ENCODE data around the gene PROCA1. TPM values are rescaled to one million over a fixed set of nuclear protein-coding genes. Genes with fewer than 3 reads are reported as not detected.
A peak's percentile ranks its signal among the peaks of the same experiment; 100 is the strongest.
"Not testable (repeated sequence)": the region's sequence is repeated elsewhere in the genome, so short reads cannot be mapped to it uniquely, and the experiment has no call there.

The PROCA1 gene
- total and polyA plus RNA-seq, 5 donors = 1.3 to 3.3 (median 2.3) TPM

GRCh38 chr17:28743243-28744103, 31.8 kb upstream of the PROCA1 start, which contains the start of gene TRAF4:
Gene TRAF4 (plus strand): TSS chr17:28744011. CDS start chr17:28744113, 102 bp downstream.
- DNase-seq (peak; percentile 84 to 94 (median 91)), ATAC-seq (peak; percentile 84 to 89)
- Histone ChIP-seq H3K9me3 (ENCODE audit: control insufficient read depth, low read length) (no peaks in the 10 kb centered on the region), H3K4me3 (ENCODE audit: low read length) (peak within 1 kb of the TSS; percentile 78), H3K4me1 (ENCODE audit: control insufficient read depth, insufficient read depth, low read length) (peaks cover 3% of the 10 kb centered on the region), H3K27ac (ENCODE audit: low read length) (peak within 1 kb of the TSS; percentile 76), H3K27me3 (ENCODE audit: control insufficient read depth, insufficient read depth) (no peaks in the 10 kb centered on the region)
- under 1% methylated on average over 70 of the region's 70 CpGs for WGBS
- intact Hi-C loops (cut with DNase I) = no loop called here

GRCh38 chr17:28741358-28742349, 30.0 kb upstream of the PROCA1 start:
- H3K27ac ChIP-seq (ENCODE audit: low read length) = no peak overlapping the region
- H3K27me3 ChIP-seq (ENCODE audit: control insufficient read depth, insufficient read depth) = no peaks in the 10 kb centered on the region
- H3K9me3 ChIP-seq (ENCODE audit: control insufficient read depth, low read length) = no peaks in the 10 kb centered on the region
- peak in 1 of 3 donors; percentile 34 for DNase-seq
- peaks cover 2% of the 10 kb centered on the region for H3K4me1 ChIP-seq (ENCODE audit: control insufficient read depth, insufficient read depth, low read length)
- no peak for ATAC-seq
- WGBS = 71% methylated on average over 19 of the region's 19 CpGs
- intact Hi-C loops (cut with DNase I) = no loop called here
- H3K4me3 ChIP-seq (ENCODE audit: low read length) = no peak overlapping the region

DNA sequence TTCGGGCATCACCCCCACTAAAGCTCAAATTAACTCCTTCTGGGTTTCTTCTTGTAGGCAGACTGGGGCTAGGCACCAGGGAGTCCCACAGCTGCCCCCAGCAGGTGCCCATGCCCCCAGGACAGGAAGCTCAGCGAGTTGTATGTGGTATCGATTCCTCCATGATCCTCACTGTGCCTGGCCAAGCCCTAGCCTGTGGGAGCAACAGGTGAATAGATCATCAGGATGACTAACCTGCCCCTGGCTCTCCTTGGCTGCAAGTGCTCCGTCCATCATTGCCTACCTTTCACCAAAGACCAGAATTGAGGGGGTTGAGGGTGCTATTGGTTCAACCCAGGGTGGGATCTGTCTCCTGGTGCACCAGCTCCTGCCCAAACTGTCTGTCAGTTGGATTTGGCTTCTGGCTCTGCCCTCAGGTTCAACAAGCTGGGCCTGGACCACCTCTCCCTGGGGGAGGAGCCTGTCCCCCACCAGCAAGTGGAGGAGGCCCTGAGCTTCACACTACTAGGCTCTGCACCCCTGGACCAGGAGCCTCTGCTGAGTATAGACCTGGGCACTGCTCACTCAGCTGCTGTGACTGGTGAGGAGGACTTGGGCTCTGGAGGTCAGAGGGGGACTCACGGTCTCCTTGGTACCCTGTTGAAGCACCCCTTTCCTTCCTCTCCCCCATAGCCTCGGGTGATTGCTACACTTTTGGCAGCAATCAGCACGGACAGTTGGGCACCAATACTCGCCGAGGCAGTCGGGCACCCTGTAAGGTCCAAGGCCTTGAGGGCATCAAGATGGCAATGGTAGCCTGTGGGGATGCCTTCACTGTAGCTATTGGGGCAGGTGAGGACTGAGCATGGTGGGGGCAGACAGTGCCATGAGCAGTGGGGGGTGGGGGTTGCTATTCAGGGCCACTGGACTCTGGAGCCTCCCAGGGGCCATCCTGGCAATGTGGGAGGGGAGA, 29.0 kb upstream of the PROCA1 start:
- Histone ChIP-seq H3K27me3 (ENCODE audit: control insufficient read depth, insufficient read depth) (no peaks in the 10 kb centered on the region), H3K4me1 (ENCODE audit: control insufficient read depth, insufficient read depth, low read length) (peaks cover 2% of the 10 kb centered on the region), H3K4me3 (ENCODE audit: low read length) (no peak overlapping the region), H3K27ac (ENCODE audit: low read length) (no peak overlapping the region), H3K9me3 (ENCODE audit: control insufficient read depth, low read length) (no peaks in the 10 kb centered on the region)
- DNase-seq (peak in 1 of 3 donors; percentile 33), ATAC-seq (no peak)
- 83% methylated on average over 10 of the region's 10 CpGs for WGBS
- intact Hi-C loops (cut with DNase I) = no loop called here

DNA sequence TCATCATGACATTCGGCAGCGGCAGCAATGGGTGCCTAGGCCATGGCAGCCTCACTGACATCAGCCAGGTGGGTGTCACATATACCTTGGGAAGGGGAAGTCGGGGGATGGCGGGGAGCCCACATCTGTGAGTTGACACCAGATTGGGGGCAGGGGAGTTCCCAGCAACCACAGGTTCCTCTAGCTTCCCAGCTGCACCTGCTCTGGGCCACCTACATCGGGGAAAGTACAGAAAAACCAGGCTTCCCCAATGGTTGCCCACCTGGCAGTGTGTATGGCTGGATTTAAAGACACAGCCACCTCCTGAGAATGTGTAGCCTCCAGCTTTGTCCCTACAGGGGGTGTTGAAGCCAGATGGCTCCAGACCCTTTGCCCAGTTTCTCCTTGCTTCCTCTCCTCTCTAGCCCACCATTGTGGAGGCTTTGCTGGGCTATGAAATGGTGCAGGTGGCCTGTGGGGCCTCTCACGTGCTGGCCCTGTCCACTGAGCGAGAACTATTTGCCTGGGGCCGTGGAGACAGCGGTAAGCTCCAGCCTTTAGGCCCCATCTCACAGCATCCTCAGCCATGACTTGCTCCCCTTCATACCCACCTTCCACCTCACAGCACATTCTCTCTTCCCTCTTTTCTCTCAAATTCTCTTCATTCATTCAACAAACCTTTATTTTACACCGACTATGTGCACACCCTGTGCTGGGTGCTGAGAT, 27.1 kb upstream of the PROCA1 start:
- Histone ChIP-seq H3K27ac (ENCODE audit: low read length) (no peak overlapping the region), H3K27me3 (ENCODE audit: control insufficient read depth, insufficient read depth) (no peaks in the 10 kb centered on the region), H3K4me1 (ENCODE audit: control insufficient read depth, insufficient read depth, low read length) (no peaks in the 10 kb centered on the region), H3K9me3 (ENCODE audit: control insufficient read depth, low read length) (no peaks in the 10 kb centered on the region), H3K4me3 (ENCODE audit: low read length) (no peak overlapping the region)
- 89% methylated on average over 10 of the region's 10 CpGs for WGBS
- no peak for ATAC-seq
- intact Hi-C loops (cut with DNase I) = no loop called here
- DNase-seq = peak in 1 of 3 donors; percentile 38

DNA sequence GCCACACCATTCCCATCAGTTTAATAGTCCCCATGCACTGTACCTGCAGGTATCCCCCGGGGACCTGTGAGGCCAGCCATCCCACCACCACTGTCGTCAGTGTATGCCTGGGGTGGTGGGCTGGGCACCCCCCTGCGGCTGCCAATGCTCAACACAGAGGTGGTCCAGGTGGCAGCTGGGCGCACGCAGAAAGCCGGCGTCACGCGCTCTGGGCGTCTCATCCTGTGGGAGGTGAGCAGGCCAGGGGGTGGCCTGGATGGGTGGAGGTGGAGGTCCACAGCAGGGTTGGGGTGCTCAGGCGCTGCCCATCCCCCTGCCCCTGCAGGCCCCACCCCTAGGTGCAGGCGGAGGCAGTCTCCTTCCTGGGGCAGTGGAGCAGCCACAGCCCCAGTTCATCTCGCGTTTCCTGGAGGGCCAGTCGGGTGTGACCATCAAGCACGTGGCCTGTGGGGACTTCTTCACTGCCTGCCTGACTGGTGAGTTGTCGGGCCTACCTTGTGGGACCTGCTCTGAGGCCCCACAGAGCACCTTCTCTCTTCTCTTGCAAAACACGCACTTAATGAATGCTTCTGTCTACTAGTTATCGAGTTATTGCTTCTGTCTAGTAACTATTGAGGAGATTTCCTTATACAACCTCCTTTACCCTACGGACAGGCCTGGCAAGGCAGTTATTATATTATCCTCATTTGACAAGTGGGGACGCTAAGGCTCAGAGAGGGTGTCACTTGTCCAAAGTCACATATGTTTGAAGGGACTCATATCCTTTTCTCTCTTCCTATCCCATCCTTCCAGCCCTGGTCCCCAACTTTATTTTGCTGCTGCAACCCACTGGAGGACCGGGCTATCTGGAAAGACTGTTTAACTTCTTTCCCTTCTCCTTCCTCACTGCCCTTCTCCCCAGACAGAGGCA, 26.3 kb upstream of the PROCA1 start:
- Histone ChIP-seq H3K4me3 (ENCODE audit: low read length) (no peak overlapping the region), H3K4me1 (ENCODE audit: control insufficient read depth, insufficient read depth, low read length) (no peaks in the 10 kb centered on the region), H3K27me3 (ENCODE audit: control insufficient read depth, insufficient read depth) (no peaks in the 10 kb centered on the region), H3K27ac (ENCODE audit: low read length) (no peak overlapping the region), H3K9me3 (ENCODE audit: control insufficient read depth, low read length) (no peaks in the 10 kb centered on the region)
- WGBS = 88% methylated on average over 22 of the region's 22 CpGs
- intact Hi-C loops (cut with DNase I) = no loop called here
- ATAC-seq (peak in 1 of 2 donors; percentile 10), DNase-seq (peak in 2 of 3 donors; percentile 38 to 51)

DNA sequence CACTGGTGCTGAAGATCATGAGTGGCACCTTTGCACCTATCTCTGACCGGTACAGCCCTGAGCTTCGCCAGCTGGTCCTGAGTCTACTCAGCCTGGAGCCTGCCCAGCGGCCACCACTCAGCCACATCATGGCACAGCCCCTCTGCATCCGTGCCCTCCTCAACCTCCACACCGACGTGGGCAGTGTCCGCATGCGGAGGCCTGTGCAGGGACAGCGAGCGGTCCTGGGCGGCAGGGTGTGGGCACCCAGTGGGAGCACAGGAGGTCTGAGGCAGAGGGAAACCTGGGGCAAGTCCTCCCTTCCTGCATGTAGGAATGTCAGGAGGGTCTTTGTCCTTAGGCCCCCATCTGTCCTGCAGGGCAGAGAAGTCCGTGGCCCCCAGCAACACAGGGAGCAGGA, 25.6 kb upstream of the PROCA1 start:
- no peak overlapping the region for H3K4me3 ChIP-seq (ENCODE audit: low read length)
- intact Hi-C loops (cut with DNase I) = no loop called here
- ATAC-seq (no peak), DNase-seq (peak in 1 of 3 donors; percentile 9)
- H3K4me1 ChIP-seq (ENCODE audit: control insufficient read depth, insufficient read depth, low read length) = no peaks in the 10 kb centered on the region
- WGBS = 97% methylated on average over 12 of the region's 12 CpGs
- H3K27ac ChIP-seq (ENCODE audit: low read length) = no peak overlapping the region
- H3K9me3 ChIP-seq (ENCODE audit: control insufficient read depth, low read length) = no peaks in the 10 kb centered on the region
- no peaks in the 10 kb centered on the region for H3K27me3 ChIP-seq (ENCODE audit: control insufficient read depth, insufficient read depth)

- DNase-seq; intact Hi-C loops (cut with DNase I); H3K27ac ChIP-seq (ENCODE audit: low read length); H3K9me3 ChIP-seq (ENCODE audit: control insufficient read depth, low read length); ATAC-seq; H3K4me3 ChIP-seq (ENCODE audit: low read length); H3K27me3 ChIP-seq (ENCODE audit: control insufficient read depth, insufficient read depth); H3K4me1 ChIP-seq (ENCODE audit: control insufficient read depth, insufficient read depth, low read length): not testable (repeated sequence)
- WGBS = 93% methylated on average over 5 of the region's 8 CpGs
Measured at GRCh38 chr17:28735913-28736769, 24.5 kb upstream of the PROCA1 start.

DNA sequence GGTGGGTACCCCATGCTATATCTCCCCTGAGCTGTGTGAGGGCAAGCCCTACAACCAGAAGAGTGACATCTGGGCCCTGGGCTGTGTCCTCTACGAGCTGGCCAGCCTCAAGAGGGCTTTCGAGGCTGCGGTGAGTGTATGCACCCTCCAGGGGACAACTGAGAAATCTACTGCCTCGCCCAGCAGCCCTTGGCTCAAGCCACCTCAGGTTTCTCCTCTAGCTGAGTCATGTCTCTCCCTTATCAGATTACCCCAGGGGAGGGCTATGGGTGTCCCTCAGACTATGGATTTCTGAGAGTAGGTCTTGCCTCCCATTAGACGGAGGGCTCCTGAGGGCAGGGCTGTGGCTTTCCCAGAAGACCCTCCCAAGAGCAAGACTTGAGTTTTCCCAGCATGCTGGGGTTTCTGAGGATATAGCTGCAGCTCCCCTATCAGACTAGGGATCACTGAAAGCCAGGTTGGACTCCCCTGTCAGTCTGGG, 23.6 kb upstream of the PROCA1 start:
- ATAC-seq = peak in 1 of 2 donors; percentile 16
- H3K4me3 ChIP-seq (ENCODE audit: low read length) = no peak overlapping the region

More for the DNA sequence above, 23.6 kb upstream of the PROCA1 start:
- peak in 1 of 3 donors; percentile 5 for DNase-seq
- Histone ChIP-seq H3K4me1 (ENCODE audit: control insufficient read depth, insufficient read depth, low read length) (no peaks in the 10 kb centered on the region), H3K27me3 (ENCODE audit: control insufficient read depth, insufficient read depth) (no peaks in the 10 kb centered on the region), H3K9me3 (ENCODE audit: control insufficient read depth, low read length) (no peaks in the 10 kb centered on the region), H3K27ac (ENCODE audit: low read length) (no peak overlapping the region)
- WGBS = 84% methylated on average over 5 of the region's 5 CpGs
- intact Hi-C loops (cut with DNase I) = no loop called here

Measured in right cardiac atrium (tissue), 5 donors.